MCF 10A (cell line): Measurements from ENCODE around the gene CLMN. TPM values are rescaled to one million over a fixed set of nuclear protein-coding genes. Genes with fewer than 3 reads are reported as not detected.

Experiments
- BruUV-seq: library from RNA; stranded (reverse); fragments of 400-500 nt; replicated peaks from 2 replicates; lab custom pipeline; 2021; lab: Mats Ljungman, UMichigan
- CTCF ChIA-PET: fragments of 300-600 bp; sonication (Branson Sonifier 250); formaldehyde crosslinking; extraction: SDS; loops from one replicate; lab custom pipeline; 2021; ENCODE audit warnings: antibody characterized with exemption, inconsistent platforms; lab: Yijun Ruan, JAX
- POLR2A ChIA-PET: fragments of 300-600, 350-650 bp; sonication (Branson Sonifier 250); formaldehyde crosslinking; extraction: SDS; loops from one replicate; lab custom pipeline; 2020; ENCODE audit warnings: antibody characterized with exemption, inconsistent platforms; lab: Yijun Ruan, JAX
- DNase-seq: peaks from one replicate; pipeline ENCODE4 v3.0.0-alpha.2; 2018; ENCODE audit not compliant: unreplicated experiment
- H3K27ac Mint-ChIP-seq: one replicate; pipeline ENCODE4 v1.8.0; 2022; ENCODE audit warnings: mild to moderate bottlenecking, low read depth, mixed read lengths; ENCODE audit not compliant: unreplicated experiment
- H3K27me3 Mint-ChIP-seq: one replicate; pipeline ENCODE4 v1.8.0; 2022; ENCODE audit warnings: mixed read lengths; ENCODE audit not compliant: insufficient read depth, unreplicated experiment
- H3K36me3 Mint-ChIP-seq: one replicate; pipeline ENCODE4 v1.8.0; 2022; ENCODE audit warnings: mild to moderate bottlenecking, moderate library complexity, mixed read lengths; ENCODE audit not compliant: insufficient read depth, unreplicated experiment
- H3K4me1 Mint-ChIP-seq: one replicate; pipeline ENCODE4 v1.8.0; 2022; ENCODE audit warnings: mixed read lengths; ENCODE audit not compliant: insufficient read depth, unreplicated experiment
- H3K4me3 Mint-ChIP-seq: one replicate; pipeline ENCODE4 v1.8.0; 2022; ENCODE audit warnings: mild to moderate bottlenecking, moderate library complexity, mixed read lengths; ENCODE audit not compliant: unreplicated experiment
- H3K9me3 Mint-ChIP-seq: one replicate; pipeline ENCODE4 v1.8.0; 2022; ENCODE audit warnings: mixed read lengths; ENCODE audit not compliant: unreplicated experiment
- CTCF ChIP-seq: fragments of 200-600 bp; IDR thresholded peaks from one replicate; pipeline ENCODE4 v1.8.0; 2022; ENCODE audit warnings: antibody characterized with exemption, mild to moderate bottlenecking; ENCODE audit not compliant: unreplicated experiment
- intact Hi-C: fragments of 100-400 bp; cut with micrococcal nuclease; formaldehyde crosslinking; loops from 2 replicates; pipeline ENCODE4 v1.14.1; 2022
- total RNA-seq: library from RNA; stranded (reverse); gene quantifications from 2 replicates; pipeline ENCODE4 v1.2.3, GENCODE V29; 2022

The CLMN gene
- total RNA-seq, 1 experiment from 2014 or later = 17.9 TPM

- H3K36me3 Mint-ChIP-seq = peaks cover 6% of the 10 kb centered on the region
- CTCF ChIA-PET = interaction anchor here (0.7 kb wide), 1 partner anchor 13 kb away, joined by 3 read pairs; no protein-coding TSS in a partner anchor
- intact Hi-C loops = loop anchor here (2.0 kb wide), 1 partner anchor 49 kb away; no protein-coding TSS in a partner anchor
- no peaks in the 10 kb centered on the region for H3K27me3 Mint-ChIP-seq
- TF ChIP-seq CTCF = no peak
- H3K9me3 Mint-ChIP-seq = no peaks in the 10 kb centered on the region
- POLR2A ChIA-PET = interaction anchor here (0.6 to 3.3 kb wide), 19 partner anchors 7 to 402 kb away, joined by 3 to 26 read pairs (median 3); no protein-coding TSS in a partner anchor
- no TSS peak for BruUV-seq
- DNase-seq = peak; percentile 95
- no peak overlapping the region for H3K4me3 Mint-ChIP-seq
- H3K27ac Mint-ChIP-seq = peak overlapping the region; percentile 71
- H3K4me1 Mint-ChIP-seq = peaks cover 45% of the 10 kb centered on the region
Observed at GRCh38 chr14:95313707-95314106, 6.0 kb downstream of the CLMN start.

- no peaks in the 10 kb centered on the region for H3K9me3 Mint-ChIP-seq
- CTCF ChIA-PET = interaction anchor here (0.7 kb wide), 2 partner anchors 12 to 119 kb away, joined by 3 read pairs; no protein-coding TSS in a partner anchor
- H3K27me3 Mint-ChIP-seq = no peaks in the 10 kb centered on the region
- peaks cover 5% of the 10 kb centered on the region for H3K36me3 Mint-ChIP-seq
- peaks cover 42% of the 10 kb centered on the region for H3K4me1 Mint-ChIP-seq
- intact Hi-C loops = no loop called here
- no peak for TF ChIP-seq CTCF
- H3K4me3 Mint-ChIP-seq = no peak overlapping the region
- BruUV-seq = no TSS peak
- no peak for DNase-seq
- peak overlapping the region; percentile 71 for H3K27ac Mint-ChIP-seq
- POLR2A ChIA-PET = interaction anchor here (0.6 to 3.3 kb wide), 13 partner anchors 9 to 157 kb away, joined by 3 to 26 read pairs (median 4); no protein-coding TSS in a partner anchor
Observed at GRCh38 chr14:95313190-95313589, 6.5 kb downstream of the CLMN start.

GRCh38 chr14:95312311-95312710, 7.4 kb downstream of the CLMN start:
- DNase-seq = no peak
- no peak for TF ChIP-seq CTCF
- no TSS peak for BruUV-seq
- POLR2A ChIA-PET = no interaction called here
- no peaks in the 10 kb centered on the region for H3K36me3 Mint-ChIP-seq
- no peaks in the 10 kb centered on the region for H3K27me3 Mint-ChIP-seq
- CTCF ChIA-PET = interaction anchor here (0.7 kb wide), 1 partner anchor 120 kb away, joined by 3 read pairs; no protein-coding TSS in a partner anchor
- H3K9me3 Mint-ChIP-seq = no peaks in the 10 kb centered on the region
- no peak overlapping the region for H3K27ac Mint-ChIP-seq
- no peak overlapping the region for H3K4me3 Mint-ChIP-seq
- H3K4me1 Mint-ChIP-seq = peaks cover 33% of the 10 kb centered on the region
- intact Hi-C loops = no loop called here

- H3K27ac Mint-ChIP-seq = no peak overlapping the region
- no TSS peak for BruUV-seq
- DNase-seq = peak; percentile 33
- ChIA-PET POLR2A (no interaction called here), CTCF (no interaction called here)
- H3K36me3 Mint-ChIP-seq = no peaks in the 10 kb centered on the region
- H3K27me3 Mint-ChIP-seq = no peaks in the 10 kb centered on the region
- H3K4me3 Mint-ChIP-seq = no peak overlapping the region
- peaks cover 29% of the 10 kb centered on the region for H3K4me1 Mint-ChIP-seq
- no peaks in the 10 kb centered on the region for H3K9me3 Mint-ChIP-seq
- intact Hi-C loops = no loop called here
- no peak for TF ChIP-seq CTCF
Observed at GRCh38 chr14:95311752-95312151, 8.0 kb downstream of the CLMN start.
